HG02840 (cell line): ENCODE results near the gene CPT1C.

ENCODE experiments used
- ATAC-seq: cut with Tn5 transposase; IDR thresholded peaks from one replicate; pipeline ENCODE4 v1.9.1; 2021; ENCODE audit warnings: mild to moderate bottlenecking, moderate library complexity, moderate number of reproducible peaks; ENCODE audit not compliant: unreplicated experiment, low FRiP score

Gene CPT1C

GRCh38 chr19:49680421-49681351 is 10.2 kb upstream of the CPT1C start:
- no peak for ATAC-seq

GRCh38 chr19:49681830-49682229 is 9.1 kb upstream of the CPT1C start:
- ATAC-seq, result no peak

GRCh38 chr19:49682274-49682673 is 8.6 kb upstream of the CPT1C start:
- no peak for ATAC-seq

- ATAC-seq, result no peak
Observed at GRCh38 chr19:49683814-49684250, 7.1 kb upstream of the CPT1C start.

GRCh38 chr19:49684251-49684982 is 6.5 kb upstream of the CPT1C start:
- ATAC-seq, result no peak

- no peak for ATAC-seq
Observed at GRCh38 chr19:49684983-49685553, 5.8 kb upstream of the CPT1C start.

- ATAC-seq, result no peak
Observed at GRCh38 chr19:49685845-49686332, 5.0 kb upstream of the CPT1C start.

GRCh38 chr19:49686503-49687088 is 4.3 kb upstream of the CPT1C start:
- ATAC-seq, result no peak

GRCh38 chr19:49687150-49687549 is 3.8 kb upstream of the CPT1C start:
- no peak for ATAC-seq

- ATAC-seq, result no peak
Observed at GRCh38 chr19:49687566-49688316, 3.2 kb upstream of the CPT1C start.

- no peak for ATAC-seq
Observed at GRCh38 chr19:49688531-49689132, 2.3 kb upstream of the CPT1C start.

GRCh38 chr19:49689133-49690078 is 1.5 kb upstream of the CPT1C start, which contains the start of gene ADM5:
Gene ADM5 (plus strand): TSS chr19:49689594. CDS start chr19:49689838, 244 bp downstream.
- ATAC-seq, result no peak

- no peak for ATAC-seq
Observed at GRCh38 chr19:49690079-49690655, 749 bp upstream of the CPT1C start.

GRCh38 chr19:49691243-49692146 is 579 bp downstream of the CPT1C start:
- ATAC-seq, result no peak

- ATAC-seq, result no peak
Observed at GRCh38 chr19:49692147-49692506, 1.2 kb downstream of the CPT1C start.

- no peak for ATAC-seq
Observed at GRCh38 chr19:49696115-49696514, 5.2 kb downstream of the CPT1C start.

GRCh38 chr19:49696865-49697264 is 5.9 kb downstream of the CPT1C start:
- no peak for ATAC-seq
